OCI-LY1 (cell line): Measurements from ENCODE around the gene ATCAY.

Experiments used
- H2AFZ ChIP-seq: fragments of 200-600 bp; sonication (generic), shearing (Covaris generic); 2 replicates; pipeline ENCODE4 v1.6.0; 2014; ENCODE audit warnings: antibody characterized with exemption, mild to moderate bottlenecking, low read length
- H3F3A ChIP-seq: fragments of 200-600 bp; sonication (generic), shearing (Covaris generic); 2 replicates; pipeline ENCODE4 v1.6.0; 2014; ENCODE audit warnings: mild to moderate bottlenecking, antibody characterized with exemption, low read length, moderate library complexity; ENCODE audit not compliant: insufficient read depth
- H3K27ac ChIP-seq: fragments of 200-600 bp; sonication (generic); 2 replicates; pipeline ENCODE4 v1.5.1; 2014; ENCODE audit warnings: low read length, mixed run types, mild to moderate bottlenecking, low read depth; ENCODE audit not compliant: poor library complexity, severe bottlenecking
- H3K27me3 ChIP-seq: fragments of 200-600 bp; sonication (generic); 2 replicates; pipeline ENCODE4 v1.6.0; 2014; ENCODE audit warnings: antibody characterized with exemption, mild to moderate bottlenecking, low read length, moderate library complexity; ENCODE audit not compliant: insufficient read depth
- H3K36me3 ChIP-seq: fragments of 200-600 bp; sonication (generic); 2 replicates; pipeline ENCODE4 v1.6.1; 2014; ENCODE audit warnings: mild to moderate bottlenecking, antibody characterized with exemption, low read length, moderate library complexity, mixed read lengths; ENCODE audit not compliant: insufficient read depth
- H3K4me1 ChIP-seq: fragments of 200-600 bp; sonication (generic); 2 replicates; pipeline ENCODE4 v1.5.1; 2014; ENCODE audit warnings: mild to moderate bottlenecking, low read length, moderate library complexity; ENCODE audit not compliant: insufficient read depth, severe bottlenecking
- H3K4me2 ChIP-seq: fragments of 200-600 bp; sonication (generic), shearing (Covaris generic); 2 replicates; pipeline ENCODE4 v1.6.1; 2014; ENCODE audit warnings: low read length
- H3K4me3 ChIP-seq: fragments of 200-600 bp; sonication (generic); 2 replicates; pipeline ENCODE4 v1.5.1; 2014; ENCODE audit warnings: low read length, low read depth, mild to moderate bottlenecking, mixed read lengths; ENCODE audit not compliant: poor library complexity, severe bottlenecking
- H3K79me2 ChIP-seq: fragments of 200-600 bp; shearing (Covaris generic); 2 replicates; pipeline ENCODE4 v1.6.1; 2016; ENCODE audit warnings: mixed run types, low read length, mixed read lengths; ENCODE audit not compliant: insufficient read depth
- H3K9ac ChIP-seq: fragments of 200-600 bp; sonication (generic), shearing (Covaris generic); 2 replicates; pipeline ENCODE4 v1.6.1; 2014; ENCODE audit warnings: mild to moderate bottlenecking, low read length, mixed read lengths
- H3K9me2 ChIP-seq: fragments of 200-600 bp; sonication (generic), shearing (Covaris generic); 2 replicates; pipeline ENCODE4 v1.6.1; 2014; ENCODE audit warnings: low read depth, mild to moderate bottlenecking, low read length, mixed read lengths
- H3K9me3 ChIP-seq: fragments of 200-600 bp; shearing (Covaris generic); 2 replicates; pipeline ENCODE4 v1.6.1; 2014; ENCODE audit warnings: low read length, mixed read lengths
- H4K20me1 ChIP-seq: fragments of 200-600 bp; sonication (generic), shearing (Covaris generic); 2 replicates; pipeline ENCODE4 v1.6.0; 2016; ENCODE audit warnings: mild to moderate bottlenecking, low read length; ENCODE audit not compliant: insufficient read depth
- CTCF ChIP-seq: fragments of 200-600 bp; sonication (generic), shearing (Covaris generic); IDR thresholded peaks from 2 replicates; pipeline ENCODE4 v1.5.1; 2017; ENCODE audit warnings: mild to moderate bottlenecking, antibody characterized with exemption, low read length, moderate library complexity, mixed read lengths
- EZH2 ChIP-seq: fragments of 200-600 bp; sonication (generic), shearing (Covaris generic); IDR thresholded peaks from 2 replicates; pipeline ENCODE4 v1.8.0; 2017; ENCODE audit warnings: borderline replicate concordance, mixed run types, mild to moderate bottlenecking, antibody characterized with exemption, low read length, moderate library complexity, mixed read lengths

The ATCAY gene

DNA sequence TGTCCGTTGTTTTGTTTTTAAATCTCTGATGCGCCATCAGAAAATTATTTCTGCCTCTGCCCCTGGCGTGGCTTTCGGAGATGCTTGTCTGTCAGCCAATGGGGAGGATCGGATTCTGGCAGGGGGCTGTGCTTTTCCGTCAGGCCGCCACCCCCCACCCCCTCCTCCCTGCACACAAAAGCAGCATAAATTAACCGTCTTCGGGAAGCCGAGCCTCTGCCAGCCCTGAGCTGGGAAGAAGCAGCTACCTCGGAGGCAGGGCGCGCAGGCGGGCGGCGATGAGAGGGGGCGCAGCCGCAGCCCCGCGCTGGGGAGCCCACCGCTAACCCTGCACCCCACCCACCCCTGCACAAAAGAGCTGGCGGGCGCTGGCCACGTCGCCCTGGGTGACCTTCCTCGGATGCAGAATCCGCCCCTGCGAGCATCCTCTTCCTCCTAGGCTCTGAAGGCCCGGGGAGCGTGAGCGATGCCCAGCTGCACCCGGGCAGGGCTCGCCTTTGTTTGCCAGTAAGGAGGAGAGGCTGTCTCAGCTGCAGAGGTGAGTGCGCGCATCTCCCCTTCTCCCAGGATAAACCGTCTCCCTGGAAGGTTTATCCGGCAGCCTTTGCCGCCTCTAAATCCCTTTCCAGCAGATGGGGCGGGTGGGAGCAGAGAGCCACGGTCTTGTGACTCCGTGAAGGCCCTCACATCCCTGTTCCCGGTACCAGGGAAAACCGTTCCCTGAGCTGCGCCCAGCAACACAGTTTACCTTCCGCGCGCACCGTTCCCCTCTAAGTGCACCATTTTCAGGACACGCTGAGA, at the start of gene ATCAY:
ATCAY (plus strand) TSS at position 215 of the 801 bp plus-strand sequence. CDS start 5,083 bp downstream, outside the sequence.
- Histone ChIP-seq H4K20me1 (no peaks in the 10 kb centered on the region), H3K9ac (no peak within 1 kb of the TSS), H3K9me2 (no peaks in the 10 kb centered on the region), H3K27me3 (no peaks in the 10 kb centered on the region; the same call in 1 of the 2 replicates), H2AFZ (no peak within 1 kb of the TSS), H3K4me3 (no peak within 1 kb of the TSS), H3K79me2 (no peaks in the 10 kb centered on the region), H3F3A (no peaks in the 10 kb centered on the region), H3K36me3 (no peaks in the 10 kb centered on the region), H3K9me3 (no peaks in the 10 kb centered on the region), H3K27ac (no peak within 1 kb of the TSS), H3K4me1 (no peaks in the 10 kb centered on the region), H3K4me2 (no peak within 1 kb of the TSS)
- no peak for TF ChIP-seq EZH2
- no peak for TF ChIP-seq CTCF

DNA sequence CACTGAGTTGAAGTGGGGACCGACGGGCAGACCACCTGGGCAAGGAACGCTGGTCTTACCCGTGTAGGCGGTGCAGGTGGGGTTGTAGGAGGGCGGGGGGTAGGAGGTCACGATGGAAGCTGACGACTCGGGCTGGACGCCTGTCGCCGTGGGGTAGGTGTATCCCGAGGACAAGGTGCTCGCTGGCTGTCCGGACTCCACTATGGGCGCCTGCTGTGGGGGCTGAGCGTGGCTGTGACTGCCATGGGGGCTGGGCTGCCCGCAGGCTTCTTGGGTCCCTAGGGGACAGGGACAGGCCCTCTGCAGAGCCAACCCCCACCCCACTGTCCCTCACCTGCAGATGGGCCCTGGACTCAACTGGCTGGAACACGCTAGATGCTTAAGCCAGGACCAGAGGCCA, 48.9 kb upstream of the ATCAY start:
- Histone ChIP-seq H3K9me3 (no peaks in the 10 kb centered on the region), H3F3A (no peaks in the 10 kb centered on the region), H3K79me2 (no peaks in the 10 kb centered on the region), H3K4me2 (no peak overlapping the region), H4K20me1 (no peaks in the 10 kb centered on the region), H3K9ac (no peak overlapping the region), H3K27me3 (no peaks in the 10 kb centered on the region), H3K9me2 (no peaks in the 10 kb centered on the region), H3K4me3 (no peak overlapping the region), H3K36me3 (no peaks in the 10 kb centered on the region), H3K4me1 (no peaks in the 10 kb centered on the region), H3K27ac (no peak overlapping the region), H2AFZ (no peak overlapping the region)
- no peak for TF ChIP-seq EZH2
- TF ChIP-seq CTCF, result no peak

DNA sequence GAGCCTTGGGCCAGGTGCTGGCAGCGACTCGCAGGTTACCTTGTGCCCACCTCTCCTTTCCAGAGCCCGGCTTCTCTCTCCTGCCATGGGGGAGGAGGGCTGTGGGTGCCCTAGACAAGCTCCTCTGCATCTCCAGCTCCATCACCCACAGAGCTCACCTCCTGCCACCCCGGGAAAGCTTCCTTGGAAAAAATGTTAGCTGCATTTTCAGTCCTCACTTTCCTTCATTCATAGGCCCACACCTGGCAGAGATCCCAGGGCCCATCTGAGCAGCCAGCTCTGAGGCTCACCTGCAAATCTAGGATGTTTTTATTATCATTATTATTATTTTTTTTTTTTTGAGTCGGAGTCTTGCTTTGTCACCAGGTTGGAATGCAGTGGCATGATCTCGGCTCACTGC, 48.5 kb upstream of the ATCAY start:
- H3K9me3 ChIP-seq, result no peaks in the 10 kb centered on the region
- H3K9ac ChIP-seq, result no peak overlapping the region
- no peak for TF ChIP-seq CTCF
- no peak for TF ChIP-seq EZH2
- H3K4me3 ChIP-seq, result no peak overlapping the region
- H3K4me1 ChIP-seq, result no peaks in the 10 kb centered on the region
- no peaks in the 10 kb centered on the region for H3K36me3 ChIP-seq
- no peak overlapping the region for H3K4me2 ChIP-seq
- H3K9me2 ChIP-seq, result no peaks in the 10 kb centered on the region
- no peak overlapping the region for H2AFZ ChIP-seq
- H3K27me3 ChIP-seq, result no peaks in the 10 kb centered on the region
- no peaks in the 10 kb centered on the region for H3F3A ChIP-seq
- H3K27ac ChIP-seq, result no peak overlapping the region
- H3K79me2 ChIP-seq, result no peaks in the 10 kb centered on the region
- H4K20me1 ChIP-seq, result no peaks in the 10 kb centered on the region
